Body of pancreas (tissue), 4 donors: ENCODE data around the gene TMEM263.

Experiments used
- CTCF ChIP-seq, 7 experiments: fragments of 450-650 bp in 4 of 7; fragments of 200-600 bp in 3 of 7; sonication (generic) in 3 of 7; IDR thresholded peaks; one replicate each; pipeline ENCODE4 v1.5.1; 2016 to 2019; ENCODE audit warnings: antibody characterized with exemption in 7 of 7
- POLR2A ChIP-seq, 3 donors: fragments of 450-650 bp; IDR thresholded peaks; one replicate each; pipeline ENCODE4 v1.6.1; 2016; ENCODE audit warnings: antibody characterized with exemption in 3 of 3, mild to moderate bottlenecking in 2 of 3

- TF ChIP-seq POLR2A (IDR thresholded peaks at IDR 0.05) (no peak), CTCF (IDR thresholded peaks at IDR 0.05) (no peak)
Measured at GRCh38 chr12:106962286-106962685, 6.6 kb downstream of the TMEM263 start.
